Measurements from ENCODE around the gene DNAH2.

The DNAH2 gene

DNA sequence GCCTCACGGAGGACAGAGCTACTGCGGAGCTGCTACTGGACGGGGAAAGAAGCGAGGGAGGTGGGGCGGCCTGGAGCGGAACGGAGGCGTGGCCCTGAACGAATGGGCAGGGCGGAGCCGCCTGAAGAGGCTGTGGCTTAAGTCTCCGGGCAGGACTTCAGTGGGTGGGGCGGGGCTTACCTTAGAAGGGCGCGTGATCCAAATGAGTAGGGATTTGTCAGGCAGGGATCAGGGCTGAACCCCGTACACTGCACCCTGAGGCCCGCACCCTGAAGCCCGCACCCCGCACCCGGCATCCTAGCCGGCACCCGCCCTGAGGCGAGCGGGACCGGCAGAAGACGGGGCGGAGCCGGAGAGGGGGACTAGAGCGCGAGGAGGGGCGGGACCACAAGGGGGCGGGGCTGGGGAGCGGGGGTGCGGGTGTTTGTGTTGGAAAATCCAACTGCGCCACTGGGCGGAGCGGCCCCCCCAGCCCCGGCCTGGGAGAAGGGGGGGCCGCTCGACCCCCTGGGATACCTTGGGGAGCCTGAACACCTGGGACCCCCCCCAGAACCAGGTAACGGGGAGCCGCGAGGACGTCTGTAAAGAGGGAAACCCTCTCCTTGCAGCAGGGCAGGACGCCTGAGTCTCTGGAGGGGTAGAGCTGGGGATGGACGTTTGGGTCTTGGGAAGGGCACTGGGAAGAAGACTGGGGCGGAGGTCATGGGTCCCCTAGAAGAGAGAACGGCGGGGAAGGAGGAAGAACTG lies 116.4 kb downstream of the DNAH2 start, which contains the start of gene KDM6B:
KDM6B (plus strand) TSS at position 423 of the 747 bp plus-strand sequence. CDS start 11,338 bp downstream, outside the sequence.
- DNase-seq (ENCODE audit: extremely low read depth, low read depth) = no peak
- peak within 1 kb of the TSS; percentile 83 for H3K4me3 ChIP-seq (replicated peaks; ENCODE audit: low read depth, low read length)
- TF ChIP-seq, protein P1, sequence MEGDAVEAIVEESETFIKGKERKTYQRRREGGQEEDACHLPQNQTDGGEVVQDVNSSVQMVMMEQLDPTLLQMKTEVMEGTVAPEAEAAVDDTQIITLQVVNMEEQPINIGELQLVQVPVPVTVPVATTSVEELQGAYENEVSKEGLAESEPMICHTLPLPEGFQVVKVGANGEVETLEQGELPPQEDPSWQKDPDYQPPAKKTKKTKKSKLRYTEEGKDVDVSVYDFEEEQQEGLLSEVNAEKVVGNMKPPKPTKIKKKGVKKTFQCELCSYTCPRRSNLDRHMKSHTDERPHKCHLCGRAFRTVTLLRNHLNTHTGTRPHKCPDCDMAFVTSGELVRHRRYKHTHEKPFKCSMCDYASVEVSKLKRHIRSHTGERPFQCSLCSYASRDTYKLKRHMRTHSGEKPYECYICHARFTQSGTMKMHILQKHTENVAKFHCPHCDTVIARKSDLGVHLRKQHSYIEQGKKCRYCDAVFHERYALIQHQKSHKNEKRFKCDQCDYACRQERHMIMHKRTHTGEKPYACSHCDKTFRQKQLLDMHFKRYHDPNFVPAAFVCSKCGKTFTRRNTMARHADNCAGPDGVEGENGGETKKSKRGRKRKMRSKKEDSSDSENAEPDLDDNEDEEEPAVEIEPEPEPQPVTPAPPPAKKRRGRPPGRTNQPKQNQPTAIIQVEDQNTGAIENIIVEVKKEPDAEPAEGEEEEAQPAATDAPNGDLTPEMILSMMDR (IDR thresholded peaks at IDR 0.05; ENCODE audit: low read depth, low read length, missing control alignments) = no peak

DNA sequence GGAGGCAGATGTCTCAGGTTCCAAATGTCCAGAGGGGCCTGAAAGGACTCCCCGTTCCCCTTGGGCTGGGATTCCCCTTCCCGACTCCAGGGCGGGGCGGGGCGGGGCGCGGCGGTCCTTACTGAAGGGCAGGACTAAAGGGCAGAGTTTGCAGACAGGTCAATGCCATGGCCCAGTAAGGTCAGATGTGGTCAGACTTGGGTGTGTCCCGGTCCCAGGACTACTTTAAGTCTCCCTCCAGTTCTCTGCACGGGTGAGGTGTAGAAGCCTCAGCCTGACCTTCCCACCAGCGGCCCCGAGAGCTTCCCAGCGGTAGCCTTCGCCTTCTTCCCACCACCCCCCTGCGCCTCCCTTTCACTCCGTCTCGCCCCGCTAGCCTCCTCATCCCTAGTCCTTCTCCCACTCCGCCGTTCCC lies 117.0 kb downstream of the DNAH2 start:
- no peak for DNase-seq (ENCODE audit: extremely low read depth, low read depth)
- H3K4me3 ChIP-seq (replicated peaks; ENCODE audit: low read depth, low read length) = peak overlapping the region; percentile 83
- TF ChIP-seq, protein P1 (IDR thresholded peaks at IDR 0.05; ENCODE audit: low read depth, low read length, missing control alignments) = no peak

DNA sequence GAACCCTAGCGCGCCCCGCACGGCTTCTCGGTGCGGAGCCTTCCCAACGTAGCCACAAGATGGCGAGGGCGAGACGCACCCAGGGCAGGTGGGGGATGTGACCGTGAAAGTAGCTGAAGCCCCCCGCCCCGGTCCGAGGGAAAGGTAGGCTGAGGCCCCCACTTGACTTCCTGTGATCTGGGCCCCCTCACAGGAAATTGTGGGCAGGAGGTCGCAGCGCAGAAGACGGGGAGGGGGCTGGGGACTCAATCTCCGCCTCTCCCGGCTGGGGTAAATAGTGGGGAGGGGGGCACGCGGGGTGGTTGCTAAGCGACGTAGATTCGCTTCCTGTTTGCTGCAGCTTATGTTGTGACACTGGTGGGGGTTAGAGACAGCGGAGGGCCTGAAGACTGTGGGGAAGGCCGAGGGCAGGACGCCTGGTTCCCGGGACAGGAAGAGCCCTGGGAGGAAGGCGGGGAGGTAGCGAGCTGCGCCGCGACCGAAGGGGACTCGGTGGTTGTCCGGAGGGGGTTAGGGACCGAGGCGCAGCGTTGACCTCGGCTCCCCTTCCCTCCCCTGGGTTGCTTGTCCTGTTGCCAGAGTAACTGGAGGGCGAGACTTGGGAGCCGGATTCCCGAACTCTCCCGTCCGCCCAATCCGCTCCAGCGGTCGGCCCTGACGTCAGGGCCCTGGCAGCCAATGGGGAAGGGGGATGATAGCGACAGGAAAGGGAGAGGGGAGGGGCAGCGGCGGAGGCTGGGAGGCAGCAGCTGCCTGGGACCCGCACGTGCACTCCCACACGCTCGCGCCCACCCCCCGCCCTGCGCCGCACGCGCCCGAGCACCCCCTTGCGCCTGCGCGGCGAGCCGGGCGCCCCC lies 117.6 kb downstream of the DNAH2 start:
- TF ChIP-seq, protein P1 (IDR thresholded peaks at IDR 0.05; ENCODE audit: low read depth, low read length, missing control alignments) = peak; percentile 76
- peak overlapping the region; percentile 83 for H3K4me3 ChIP-seq (replicated peaks; ENCODE audit: low read depth, low read length)
- DNase-seq (ENCODE audit: extremely low read depth, low read depth) = no peak

DNA sequence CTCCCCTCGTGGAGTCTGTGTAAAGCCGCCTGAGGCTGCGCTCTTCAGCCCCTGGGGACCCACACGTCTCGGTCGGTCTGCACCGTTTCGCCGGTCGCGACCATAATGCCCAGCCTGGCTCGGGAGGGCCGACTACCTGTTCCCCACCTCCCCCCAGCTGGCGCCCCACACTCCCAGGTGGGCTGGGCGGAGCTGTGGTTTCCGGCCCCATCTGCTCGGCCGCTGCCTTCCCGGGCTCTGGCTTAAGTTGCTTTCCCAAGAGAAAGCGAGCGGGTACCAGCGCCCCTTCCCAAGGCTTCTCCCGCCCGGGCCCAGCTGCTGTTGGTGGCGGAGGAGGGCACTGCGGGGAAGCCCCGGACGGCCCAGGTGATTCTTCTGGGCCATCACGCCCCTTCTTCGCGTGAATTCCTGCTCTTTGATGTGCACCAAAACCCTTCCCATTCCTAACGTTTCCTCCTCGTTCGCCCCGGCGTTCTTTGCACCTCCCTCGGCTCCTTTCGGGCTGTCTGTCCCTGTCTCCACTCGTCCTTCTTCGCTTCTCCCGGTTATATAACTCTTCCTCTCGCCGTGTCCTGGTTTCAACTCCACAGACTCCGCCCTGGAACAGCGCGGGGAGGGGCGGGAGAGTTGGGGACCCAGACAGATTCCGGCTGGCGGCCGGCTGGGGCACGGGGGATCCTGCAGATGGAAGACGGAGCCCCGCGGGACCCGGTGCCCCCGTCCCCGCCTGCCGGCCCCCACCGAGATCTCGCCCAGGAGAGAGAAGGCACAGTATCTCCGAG lies 118.5 kb downstream of the DNAH2 start:
- no peak for DNase-seq (ENCODE audit: extremely low read depth, low read depth)
- TF ChIP-seq, protein P1 (IDR thresholded peaks at IDR 0.05; ENCODE audit: low read depth, low read length, missing control alignments) = no peak
- peak overlapping the region; percentile 83 for H3K4me3 ChIP-seq (replicated peaks; ENCODE audit: low read depth, low read length)

DNA sequence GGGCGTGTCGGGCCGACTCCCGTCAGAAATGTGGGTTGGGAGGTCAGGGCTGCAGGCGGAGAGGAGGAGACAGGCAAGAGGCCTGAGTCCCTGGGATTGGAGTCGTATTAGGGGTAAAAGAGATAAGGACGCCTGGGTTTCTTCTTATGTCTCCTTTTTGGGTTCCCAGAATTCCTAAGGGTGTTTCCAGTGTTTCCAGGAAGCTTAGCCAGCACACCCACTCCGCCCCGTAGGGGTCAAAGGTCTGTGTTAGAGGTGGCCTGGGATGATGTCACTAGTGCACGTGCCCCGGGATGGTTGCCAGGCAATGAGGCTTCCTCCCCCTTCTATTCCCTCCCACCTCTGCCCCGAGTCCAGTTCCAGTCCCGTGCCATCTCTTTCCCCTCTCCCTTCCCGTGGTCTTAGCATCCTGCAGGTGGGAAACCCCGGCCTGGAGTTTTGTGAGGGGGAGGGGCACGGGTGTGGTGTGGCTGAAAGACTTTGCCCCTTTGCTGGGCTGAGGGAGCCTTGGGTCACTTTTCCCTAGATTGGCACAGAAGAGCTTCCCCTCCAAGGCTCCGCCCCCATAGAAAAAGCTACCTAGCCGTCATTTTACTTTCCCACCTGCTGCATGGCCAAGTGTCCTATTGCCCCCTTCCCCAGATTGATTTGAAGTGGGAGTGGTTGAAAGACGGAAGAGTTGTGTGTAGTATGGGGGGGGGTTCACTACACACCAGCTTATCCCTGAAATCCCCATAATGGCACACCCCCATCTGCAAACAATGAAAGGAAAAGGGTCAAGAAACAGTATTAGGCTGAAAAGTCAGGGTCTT lies 119.3 kb downstream of the DNAH2 start:
- peak; percentile 98 for DNase-seq (ENCODE audit: extremely low read depth, low read depth)
- H3K4me3 ChIP-seq (replicated peaks; ENCODE audit: low read depth, low read length) = peak overlapping the region; percentile 83
- TF ChIP-seq, protein P1 (IDR thresholded peaks at IDR 0.05; ENCODE audit: low read depth, low read length, missing control alignments) = no peak

Data from HFF-Myc (cell line).